ENCODE measurements around the gene SERPINA10. TPM values are rescaled to one million over a fixed set of nuclear protein-coding genes. Genes with fewer than 3 reads are reported as not detected.
"Not testable (repeated sequence)": the region's sequence is repeated elsewhere in the genome, so short reads cannot be mapped to it uniquely, and the experiment has no call there.

Gene SERPINA10
- total and polyA plus RNA-seq, 2 experiments from 2014 or later: 0.13 TPM; not detected in 1

DNA sequence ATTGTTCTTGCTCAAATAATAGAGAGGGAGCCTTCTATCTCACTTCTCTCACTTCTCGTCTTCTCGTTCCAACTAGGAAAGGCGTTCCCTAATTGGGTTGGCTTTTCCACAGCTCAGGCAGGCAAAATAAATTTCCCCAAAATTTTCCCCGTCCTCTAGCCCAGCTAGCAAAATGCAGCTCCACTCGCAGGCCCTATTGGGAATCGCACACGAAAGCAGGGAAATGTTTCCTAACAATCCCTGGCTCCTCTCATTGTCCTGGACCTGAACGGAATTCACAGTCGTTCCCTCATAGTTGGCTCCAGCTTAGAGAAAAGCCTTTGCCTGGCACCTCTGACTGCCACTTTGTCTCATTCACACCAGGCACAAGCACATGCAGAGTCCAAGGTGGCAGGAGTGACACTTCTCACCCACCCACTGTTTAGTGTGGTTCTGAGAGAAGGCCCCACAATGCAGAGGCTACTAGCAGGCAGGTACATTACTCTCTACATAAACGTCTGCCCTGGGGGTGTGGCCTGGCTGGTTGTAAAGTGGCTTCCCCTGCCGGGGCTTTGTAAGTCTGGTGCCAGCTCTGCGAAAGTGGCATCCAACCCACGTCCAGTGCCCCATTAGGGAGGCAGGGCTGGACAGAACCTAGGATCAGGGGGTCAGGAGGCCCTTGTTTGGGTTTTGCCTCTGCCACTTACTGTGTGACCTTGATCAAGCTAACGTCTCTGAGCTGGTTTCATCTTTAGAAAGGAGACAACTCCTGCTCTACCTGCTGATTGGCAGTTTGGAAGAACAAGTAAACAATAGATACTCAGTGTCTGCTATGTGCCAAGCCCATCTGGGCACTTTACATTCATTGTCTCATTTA is 4.2 kb downstream of the SERPINA10 start:
- H3K27ac ChIP-seq: no peak overlapping the region
- TF ChIP-seq, protein P1, sequence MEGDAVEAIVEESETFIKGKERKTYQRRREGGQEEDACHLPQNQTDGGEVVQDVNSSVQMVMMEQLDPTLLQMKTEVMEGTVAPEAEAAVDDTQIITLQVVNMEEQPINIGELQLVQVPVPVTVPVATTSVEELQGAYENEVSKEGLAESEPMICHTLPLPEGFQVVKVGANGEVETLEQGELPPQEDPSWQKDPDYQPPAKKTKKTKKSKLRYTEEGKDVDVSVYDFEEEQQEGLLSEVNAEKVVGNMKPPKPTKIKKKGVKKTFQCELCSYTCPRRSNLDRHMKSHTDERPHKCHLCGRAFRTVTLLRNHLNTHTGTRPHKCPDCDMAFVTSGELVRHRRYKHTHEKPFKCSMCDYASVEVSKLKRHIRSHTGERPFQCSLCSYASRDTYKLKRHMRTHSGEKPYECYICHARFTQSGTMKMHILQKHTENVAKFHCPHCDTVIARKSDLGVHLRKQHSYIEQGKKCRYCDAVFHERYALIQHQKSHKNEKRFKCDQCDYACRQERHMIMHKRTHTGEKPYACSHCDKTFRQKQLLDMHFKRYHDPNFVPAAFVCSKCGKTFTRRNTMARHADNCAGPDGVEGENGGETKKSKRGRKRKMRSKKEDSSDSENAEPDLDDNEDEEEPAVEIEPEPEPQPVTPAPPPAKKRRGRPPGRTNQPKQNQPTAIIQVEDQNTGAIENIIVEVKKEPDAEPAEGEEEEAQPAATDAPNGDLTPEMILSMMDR (IDR thresholded peaks at IDR 0.05; ENCODE audit: low read depth, low read length): no peak
- H3K36me3 ChIP-seq: no peaks in the 10 kb centered on the region
- no peak for DNase-seq (ENCODE audit: low read depth in 1 of 2, low spot score in 1 of 2)
- H3K4me1 ChIP-seq (ENCODE audit: low read depth): no peaks in the 10 kb centered on the region
- H3K4me3 ChIP-seq: no peak overlapping the region
- no peaks in the 10 kb centered on the region for H3K27me3 ChIP-seq
- H3K9me3 ChIP-seq (ENCODE audit: low read depth): no peaks in the 10 kb centered on the region

DNA sequence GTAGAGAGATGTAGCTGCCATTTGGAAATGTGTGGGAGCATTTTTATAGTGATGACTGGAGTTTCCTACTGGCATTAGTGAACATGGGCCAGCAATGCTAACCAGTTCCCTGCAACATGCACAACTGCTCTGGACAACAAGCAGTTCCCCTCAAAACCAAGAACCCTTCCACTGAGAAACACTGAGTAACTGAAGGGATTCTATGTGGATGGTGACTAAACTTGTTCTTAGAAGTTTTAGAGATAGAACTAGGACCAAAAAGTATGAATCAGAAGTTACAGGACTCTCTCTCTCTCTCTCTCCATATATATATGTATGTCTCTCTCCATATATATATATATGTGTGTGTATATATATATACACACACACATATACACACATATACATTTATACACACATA is 7.9 kb downstream of the SERPINA10 start:
- Histone ChIP-seq H3K27me3 (no peaks in the 10 kb centered on the region), H3K36me3 (no peaks in the 10 kb centered on the region), H3K4me3 (no peak overlapping the region), H3K4me1 (ENCODE audit: low read depth) (no peaks in the 10 kb centered on the region), H3K9me3 (ENCODE audit: low read depth) (no peaks in the 10 kb centered on the region), H3K27ac (no peak overlapping the region)
- no peak for DNase-seq (ENCODE audit: low read depth in 1 of 2, low spot score in 1 of 2)
- TF ChIP-seq, protein P1 (IDR thresholded peaks at IDR 0.05; ENCODE audit: low read depth, low read length): no peak

DNA sequence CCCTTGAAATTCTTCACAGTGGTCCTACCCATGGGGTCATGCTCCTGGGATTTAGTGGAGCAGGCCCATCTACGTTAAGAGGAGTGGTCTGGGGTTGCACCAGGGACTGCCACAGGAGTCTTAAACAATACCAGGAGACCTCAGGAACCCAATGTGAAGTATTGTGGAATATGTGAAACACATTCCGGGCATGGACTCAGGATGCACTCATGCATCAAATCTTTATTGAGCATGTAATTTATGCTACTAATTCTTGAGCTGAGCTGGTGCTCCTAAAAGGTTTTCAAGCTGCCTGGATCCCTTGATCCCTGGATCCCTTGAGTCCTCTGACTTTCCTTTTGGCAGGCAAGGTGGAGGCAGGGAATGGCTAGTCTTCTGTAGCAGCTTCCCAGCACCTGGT is 8.8 kb downstream of the SERPINA10 start:
- Histone ChIP-seq H3K9me3 (ENCODE audit: low read depth) (no peaks in the 10 kb centered on the region), H3K36me3 (no peaks in the 10 kb centered on the region), H3K4me1 (ENCODE audit: low read depth) (no peaks in the 10 kb centered on the region), H3K27me3 (no peaks in the 10 kb centered on the region), H3K4me3 (no peak overlapping the region), H3K27ac (no peak overlapping the region)
- TF ChIP-seq, protein P1 (IDR thresholded peaks at IDR 0.05; ENCODE audit: low read depth, low read length): no peak
- no peak for DNase-seq (ENCODE audit: low read depth in 1 of 2, low spot score in 1 of 2)

DNA sequence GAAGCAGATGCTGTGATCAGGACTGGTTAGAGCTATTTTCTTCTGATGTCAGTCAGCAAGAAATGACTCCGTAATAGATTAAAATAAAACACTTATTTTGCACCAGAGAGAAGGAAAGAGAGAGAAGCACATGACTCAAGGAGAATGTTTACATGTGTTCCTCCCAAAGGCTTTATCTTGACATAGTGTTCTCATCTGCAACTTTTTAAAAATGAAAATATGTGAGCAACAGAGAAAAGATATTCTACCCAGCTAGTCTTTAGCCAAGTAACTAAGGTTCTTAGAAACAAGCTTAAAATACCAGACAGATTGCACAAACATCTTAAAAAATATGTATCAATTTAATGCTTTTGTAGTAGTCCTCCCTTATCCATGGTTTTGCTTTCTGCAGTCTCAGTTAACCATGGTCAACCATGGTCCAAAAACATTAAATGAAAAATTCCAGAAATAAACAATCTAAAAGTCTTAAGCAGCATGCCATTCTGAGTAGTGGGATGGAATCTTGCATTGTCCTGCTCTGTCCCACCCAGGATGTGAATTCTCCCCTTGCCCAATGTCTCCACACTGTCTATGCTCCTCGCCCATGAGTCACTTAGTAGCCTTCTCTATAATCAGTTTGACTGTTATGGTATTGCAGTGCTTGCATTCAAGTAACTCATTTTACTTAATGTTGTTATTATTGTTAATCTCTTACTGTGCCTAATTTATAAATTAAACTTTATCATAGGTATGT is 9.9 kb downstream of the SERPINA10 start:
- TF ChIP-seq, protein P1 (IDR thresholded peaks at IDR 0.05; ENCODE audit: low read depth, low read length): no peak
- no peaks in the 10 kb centered on the region for H3K27me3 ChIP-seq

DNA sequence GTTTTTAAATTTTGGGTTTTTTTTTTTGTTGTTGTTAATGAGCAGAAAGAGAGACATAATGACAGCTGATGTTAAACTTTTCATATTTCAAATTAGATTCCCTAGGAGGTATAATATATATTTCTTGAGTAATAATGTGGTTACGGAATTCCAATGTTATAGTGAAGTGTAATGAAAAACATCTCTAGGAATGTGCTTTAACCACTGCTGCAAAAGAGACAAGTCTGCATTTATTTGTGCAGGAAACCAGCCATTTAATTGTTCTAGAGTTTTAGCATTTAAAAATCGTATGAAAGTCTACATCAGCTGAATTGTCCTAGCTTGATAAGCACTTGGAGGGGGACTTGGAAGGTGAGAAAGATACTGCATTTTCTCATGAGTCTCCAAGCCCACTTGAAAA is 14.3 kb downstream of the SERPINA10 start:
- Histone ChIP-seq H3K27me3 (no peaks in the 10 kb centered on the region), H3K27ac (no peak overlapping the region), H3K4me1 (ENCODE audit: low read depth) (no peaks in the 10 kb centered on the region), H3K36me3 (no peaks in the 10 kb centered on the region), H3K9me3 (ENCODE audit: low read depth) (no peaks in the 10 kb centered on the region), H3K4me3 (no peak overlapping the region)
- TF ChIP-seq, protein P1 (IDR thresholded peaks at IDR 0.05; ENCODE audit: low read depth, low read length): no peak
- DNase-seq (ENCODE audit: low read depth in 1 of 2, low spot score in 1 of 2): no peak

More for the DNA sequence above, 9.9 kb downstream of the SERPINA10 start:
- Histone ChIP-seq H3K4me3 (no peak overlapping the region), H3K4me1 (ENCODE audit: low read depth) (no peaks in the 10 kb centered on the region), H3K36me3 (no peaks in the 10 kb centered on the region), H3K27ac (no peak overlapping the region), H3K9me3 (ENCODE audit: low read depth) (no peaks in the 10 kb centered on the region)
- no peak for DNase-seq (ENCODE audit: low read depth in 1 of 2, low spot score in 1 of 2)

DNA sequence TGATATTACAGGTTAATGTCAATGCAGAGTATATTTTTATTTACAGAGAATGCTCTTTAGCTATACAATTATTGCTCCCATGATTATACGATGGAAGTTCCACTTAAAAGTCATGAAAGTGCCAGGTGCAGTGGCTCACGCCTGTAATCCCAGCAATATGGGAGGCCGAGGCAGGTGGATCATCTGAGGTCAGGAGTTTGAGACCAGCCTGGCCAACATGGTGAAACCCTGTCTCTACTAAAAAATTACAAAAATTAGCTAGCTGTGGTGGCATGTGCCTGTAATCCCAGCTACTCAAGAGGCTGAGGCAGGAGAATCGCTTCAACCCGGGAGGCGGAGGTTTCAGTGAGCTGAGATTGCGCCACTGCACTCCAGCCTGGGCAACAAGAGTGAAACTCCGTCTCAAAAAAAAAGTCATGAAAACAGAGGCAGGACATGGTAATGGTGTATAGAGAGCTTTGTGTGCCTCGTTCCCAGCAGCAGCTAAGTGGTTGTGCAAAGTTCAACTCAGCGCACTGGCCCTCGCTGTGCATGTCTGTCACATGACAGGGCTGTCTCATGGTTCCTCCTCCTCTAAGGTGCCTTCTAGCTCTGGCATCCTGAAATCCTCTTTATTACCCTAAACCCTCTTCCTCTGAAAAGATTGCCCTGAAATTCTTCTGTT is 16.0 kb downstream of the SERPINA10 start:
- H3K27ac ChIP-seq: not testable (repeated sequence)

More for the DNA sequence above, 16.0 kb downstream of the SERPINA10 start:
- not testable (repeated sequence) for H3K9me3 ChIP-seq (ENCODE audit: low read depth); H3K4me3 ChIP-seq; H3K27me3 ChIP-seq; H3K36me3 ChIP-seq; H3K4me1 ChIP-seq (ENCODE audit: low read depth); DNase-seq (ENCODE audit: low read depth in 1 of 2, low spot score in 1 of 2)

Data from cardiac muscle cell (in vitro differentiated cells and primary cell).